HG03520 (cell line): ENCODE results near the gene EIF4G1.

Experiments used
- ATAC-seq: cut with Tn5 transposase; IDR thresholded peaks from one replicate; pipeline ENCODE4 v1.9.1; 2021; ENCODE audit warnings: mild to moderate bottlenecking, moderate library complexity; ENCODE audit not compliant: unreplicated experiment

Gene EIF4G1

DNA sequence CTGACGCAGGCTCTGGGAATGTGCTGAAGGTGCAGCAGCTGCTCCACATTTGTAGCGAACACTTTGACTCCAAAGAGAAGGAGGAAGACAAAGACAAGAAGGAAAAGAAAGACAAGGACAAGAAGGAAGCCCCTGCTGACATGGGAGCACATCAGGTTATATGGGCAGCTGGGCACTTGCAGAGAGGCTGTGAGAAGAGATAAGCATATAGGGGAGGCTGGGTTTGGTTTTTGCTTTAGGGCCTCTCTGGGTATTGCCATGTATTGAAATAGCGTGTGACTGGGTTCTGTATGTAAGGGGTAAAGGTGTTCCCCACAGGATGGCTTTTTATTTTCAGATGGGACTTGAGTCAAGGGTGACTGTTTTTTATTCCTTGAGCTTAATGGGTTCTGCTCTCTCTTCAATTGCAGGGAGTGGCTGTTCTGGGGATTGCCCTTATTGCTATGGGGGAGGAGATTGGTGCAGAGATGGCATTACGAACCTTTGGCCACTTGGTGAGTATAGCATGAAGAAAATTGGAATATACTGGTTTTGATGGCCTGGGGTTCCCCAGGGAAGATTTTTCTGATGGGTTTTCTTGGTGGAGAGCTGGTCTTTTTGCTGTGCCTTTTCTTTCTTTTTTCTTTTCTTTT is 7.9 kb upstream of the EIF4G1 start:
- no peak for ATAC-seq

GRCh38 chr3:184307915-184308314 is 6.5 kb upstream of the EIF4G1 start:
- no peak for ATAC-seq

DNA sequence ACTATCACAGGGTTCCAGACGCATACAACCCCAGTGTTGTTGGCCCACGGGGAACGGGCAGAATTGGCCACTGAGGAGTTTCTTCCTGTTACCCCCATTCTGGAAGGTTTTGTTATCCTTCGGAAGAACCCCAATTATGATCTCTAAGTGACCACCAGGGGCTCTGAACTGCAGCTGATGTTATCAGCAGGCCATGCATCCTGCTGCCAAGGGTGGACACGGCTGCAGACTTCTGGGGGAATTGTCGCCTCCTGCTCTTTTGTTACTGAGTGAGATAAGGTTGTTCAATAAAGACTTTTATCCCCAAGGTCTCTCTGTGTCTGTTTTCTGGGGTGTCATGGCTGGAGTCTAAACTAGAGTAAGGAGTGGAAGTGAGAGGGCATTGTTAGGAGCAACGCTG is 5.7 kb upstream of the EIF4G1 start:
- no peak for ATAC-seq

GRCh38 chr3:184311633-184312032 is 2.8 kb upstream of the EIF4G1 start:
- no peak for ATAC-seq

DNA sequence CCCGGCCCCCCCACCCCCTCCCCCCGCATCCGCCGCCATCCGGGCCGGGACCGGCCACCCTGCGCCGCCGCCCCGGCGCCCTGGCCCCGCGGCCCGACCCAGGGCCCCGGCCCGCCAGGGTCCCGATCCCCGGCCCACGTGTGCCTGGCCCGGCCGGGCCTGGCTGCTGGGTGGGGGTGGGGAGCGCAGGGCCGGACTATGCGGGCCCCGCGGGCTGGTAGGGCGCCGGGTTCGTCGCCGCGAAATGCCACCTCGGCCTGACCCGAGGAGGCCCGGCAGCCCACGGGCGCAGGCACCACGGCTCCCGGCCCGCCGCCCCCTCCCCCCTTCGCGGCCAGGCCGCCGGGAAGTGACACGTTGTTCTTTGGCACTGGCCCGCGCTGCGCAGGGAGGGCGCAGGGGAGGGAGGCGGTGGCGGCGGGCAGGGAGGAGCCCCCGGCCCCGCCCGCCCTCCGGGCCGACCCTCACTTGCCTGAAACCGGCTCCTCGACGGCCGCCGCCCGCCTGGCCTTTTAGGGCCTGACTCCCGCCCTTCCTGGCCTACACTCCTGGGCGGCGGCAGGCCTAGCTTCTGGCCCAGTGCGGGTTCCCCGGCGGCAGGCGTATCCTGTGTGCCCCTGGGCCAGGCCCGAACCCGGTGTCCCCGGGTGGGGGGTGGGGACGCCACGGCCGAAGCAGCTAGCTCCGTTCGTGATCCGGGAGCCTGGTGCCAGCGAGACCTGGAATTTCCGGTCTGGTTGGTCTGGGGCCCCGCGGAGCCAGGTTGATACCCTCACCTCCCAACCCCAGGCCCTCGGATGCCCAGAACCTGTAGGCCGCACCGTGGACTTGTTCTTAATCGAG is 515 bp downstream of the EIF4G1 start:
- peak; percentile 36 for ATAC-seq

- no peak for ATAC-seq
Observed at GRCh38 chr3:184315543-184315867, 1.1 kb downstream of the EIF4G1 start.

- ATAC-seq, result no peak
Observed at GRCh38 chr3:184315871-184316661, 1.7 kb downstream of the EIF4G1 start.

- no peak for ATAC-seq
Observed at GRCh38 chr3:184316792-184317191, 2.4 kb downstream of the EIF4G1 start.

DNA sequence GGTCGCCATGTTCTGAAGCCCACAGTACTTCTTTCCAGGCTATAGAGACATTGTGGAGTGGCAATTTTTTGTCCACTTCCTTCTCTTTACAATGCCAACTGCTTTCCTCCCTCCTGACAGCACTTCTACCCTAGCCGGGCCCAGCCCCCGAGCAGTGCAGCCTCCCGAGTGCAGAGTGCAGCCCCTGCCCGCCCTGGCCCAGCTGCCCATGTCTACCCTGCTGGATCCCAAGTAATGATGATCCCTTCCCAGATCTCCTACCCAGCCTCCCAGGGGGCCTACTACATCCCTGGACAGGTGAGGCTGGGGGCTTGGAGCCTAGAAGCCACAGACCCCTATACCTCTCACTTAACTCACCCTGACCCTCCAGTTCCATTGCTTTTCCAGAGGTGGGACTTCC is 2.8 kb downstream of the EIF4G1 start:
- ATAC-seq, result no peak

- ATAC-seq, result no peak
Observed at GRCh38 chr3:184320104-184320445, 5.7 kb downstream of the EIF4G1 start.

GRCh38 chr3:184321666-184322065 is 7.3 kb downstream of the EIF4G1 start:
- no peak for ATAC-seq

DNA sequence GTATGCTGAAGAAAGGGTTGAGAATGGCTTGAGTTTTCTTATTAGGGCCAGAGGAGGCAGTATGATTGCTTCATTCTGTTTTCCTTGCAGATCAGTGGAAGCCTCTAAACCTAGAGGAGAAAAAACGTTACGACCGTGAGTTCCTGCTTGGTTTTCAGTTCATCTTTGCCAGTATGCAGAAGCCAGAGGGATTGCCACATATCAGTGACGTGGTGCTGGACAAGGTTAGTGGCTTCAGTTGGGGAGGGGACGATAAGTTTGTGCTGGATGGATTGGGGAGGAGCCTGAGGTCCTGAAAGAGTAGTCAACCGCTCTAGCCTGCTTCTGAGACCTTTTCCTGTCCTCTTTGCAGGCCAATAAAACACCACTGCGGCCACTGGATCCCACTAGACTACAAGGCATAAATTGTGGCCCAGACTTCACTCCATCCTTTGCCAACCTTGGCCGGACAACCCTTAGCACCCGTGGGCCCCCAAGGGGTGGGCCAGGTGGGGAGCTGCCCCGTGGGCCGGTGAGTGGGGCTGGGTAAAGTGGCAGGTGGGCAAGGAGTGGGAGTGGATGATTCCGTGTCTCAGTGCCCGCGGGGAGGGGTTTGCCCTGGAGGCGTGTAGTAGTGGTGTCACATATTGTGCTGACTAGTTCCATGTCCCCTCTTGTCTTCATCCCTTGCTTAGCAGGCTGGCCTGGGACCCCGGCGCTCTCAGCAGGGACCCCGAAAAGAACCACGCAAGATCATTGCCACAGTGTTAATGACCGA is 8.5 kb downstream of the EIF4G1 start:
- ATAC-seq, result no peak

DNA sequence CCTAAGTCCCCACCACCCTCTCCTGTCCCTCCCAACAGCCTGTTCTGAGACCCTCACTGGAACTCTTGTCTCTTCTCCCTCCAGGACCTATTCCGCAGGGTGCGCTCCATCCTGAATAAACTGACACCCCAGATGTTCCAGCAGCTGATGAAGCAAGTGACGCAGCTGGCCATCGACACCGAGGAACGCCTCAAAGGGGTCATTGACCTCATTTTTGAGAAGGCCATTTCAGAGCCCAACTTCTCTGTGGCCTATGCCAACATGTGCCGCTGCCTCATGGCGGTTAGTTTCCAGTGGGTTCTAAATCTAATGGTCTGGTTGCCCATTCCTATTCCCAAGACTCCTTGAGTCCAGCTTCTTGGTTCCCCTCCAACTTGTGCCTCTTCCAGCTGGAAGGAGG is 9.3 kb downstream of the EIF4G1 start:
- ATAC-seq, result no peak

- no peak for ATAC-seq
Observed at GRCh38 chr3:184325269-184325668, 10.9 kb downstream of the EIF4G1 start.

GRCh38 chr3:184325715-184326369 is 11.4 kb downstream of the EIF4G1 start:
- no peak for ATAC-seq

- no peak for ATAC-seq
Observed at GRCh38 chr3:184327171-184327570, 12.8 kb downstream of the EIF4G1 start.

DNA sequence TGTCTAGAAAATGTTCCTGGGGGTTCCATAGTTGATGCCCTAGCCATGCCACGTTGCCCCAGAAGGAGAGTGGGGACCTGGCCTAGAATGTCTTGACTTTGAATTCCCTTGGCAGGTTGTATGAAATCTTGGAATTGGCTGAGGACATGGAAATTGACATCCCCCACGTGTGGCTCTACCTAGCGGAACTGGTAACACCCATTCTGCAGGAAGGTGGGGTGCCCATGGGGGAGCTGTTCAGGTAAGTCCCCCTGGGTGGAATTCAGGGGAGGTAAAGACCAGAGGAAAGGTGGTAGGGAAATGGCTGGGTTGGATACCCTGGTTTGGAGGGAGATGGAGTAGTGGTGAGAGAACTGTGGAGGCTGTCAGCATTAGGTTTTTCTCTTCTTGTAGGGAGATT is 14.1 kb downstream of the EIF4G1 start:
- ATAC-seq, result no peak

GRCh38 chr3:184332370-184333090 is 18.1 kb downstream of the EIF4G1 start:
- no peak for ATAC-seq

- ATAC-seq, result no peak
Observed at GRCh38 chr3:184333190-184333589, 18.8 kb downstream of the EIF4G1 start.

DNA sequence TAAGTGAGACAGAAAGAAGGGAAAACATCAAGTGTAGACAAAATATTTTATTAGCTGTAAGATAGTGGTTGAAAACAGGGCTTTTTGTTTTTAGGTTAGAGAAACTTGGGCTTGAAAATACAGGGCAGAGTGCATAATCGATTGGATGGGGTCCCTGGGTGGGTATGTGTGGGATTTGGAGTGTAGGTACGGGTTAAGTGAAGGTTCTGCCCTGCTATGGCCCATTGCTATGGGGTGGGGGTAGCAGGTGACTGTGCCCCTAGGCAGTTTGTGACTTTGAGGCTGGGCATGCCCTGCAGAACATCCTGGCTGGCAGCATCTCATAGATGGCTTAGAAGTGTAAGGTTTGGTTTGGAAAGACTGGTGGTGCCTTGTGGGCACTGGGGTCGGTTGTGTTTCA is 19.3 kb downstream of the EIF4G1 start:
- ATAC-seq, result no peak
